Suprapubic skin (tissue), 4 donors: ENCODE results near the gene IQCE. TPM values are rescaled to one million over a fixed set of nuclear protein-coding genes. Genes with fewer than 3 reads are reported as not detected.

Experiments used
- DNase-seq, 2 donors: peaks; one replicate each; pipeline ENCODE4 v3.0.0-alpha.2; 2019; ENCODE audit warnings: low spot score in 2 of 2
- H3K27ac ChIP-seq: fragments of 200-600 bp; sonication (generic); one replicate; pipeline ENCODE4 v1.5.1; 2019
- H3K27me3 ChIP-seq: fragments of 200-600 bp; sonication (generic); one replicate; pipeline ENCODE4 v1.5.1; 2019
- H3K36me3 ChIP-seq: fragments of 200-600 bp; sonication (generic); one replicate; pipeline ENCODE4 v1.5.1; 2019
- H3K4me1 ChIP-seq: fragments of 200-600 bp; sonication (generic); one replicate; pipeline ENCODE4 v1.5.1; 2019
- H3K4me3 ChIP-seq: fragments of 200-600 bp; sonication (generic); one replicate; pipeline ENCODE4 v1.5.1; 2019; ENCODE audit warnings: mild to moderate bottlenecking
- H3K9me3 ChIP-seq: fragments of 200-600 bp; sonication (generic); one replicate; pipeline ENCODE4 v1.5.1; 2019
- EP300 ChIP-seq: sonication (generic); formaldehyde crosslinking; IDR thresholded peaks from one replicate; pipeline ENCODE4 v1.6.1; 2017; ENCODE audit warnings: antibody characterized with exemption
- POLR2A ChIP-seq, 2 donors: fragments of 450-650 bp; IDR thresholded peaks; one replicate each; pipeline ENCODE4 v1.6.1; 2017; ENCODE audit warnings: antibody characterized with exemption in 2 of 2, mild to moderate bottlenecking in 2 of 2, moderate library complexity in 2 of 2
- POLR2AphosphoS5 ChIP-seq, 3 donors: sonication (generic); formaldehyde crosslinking; IDR thresholded peaks; one replicate each; pipeline ENCODE4 v1.6.1; 2017; ENCODE audit warnings: antibody characterized with exemption in 3 of 3
- WGBS: methylation state at CpG from one replicate; pipeline ENCODE4 v1.1.5; 2018; 5-methylcytosine and 5-hydroxymethylcytosine counted together
- total RNA-seq, 4 donors: library from RNA; depleted of rRNA; stranded (reverse); fragments of >200 nt; gene quantifications; one replicate each; pipeline ENCODE4 v1.1.0, GENCODE V29; 2016
- TF ChIP-seq, protein P1 (sequence below), 2 donors: fragments of 200-600 bp in 1 of 2; fragments of 450-650 bp in 1 of 2; sonication (generic) in 1 of 2; IDR thresholded peaks; one replicate each; pipeline ENCODE4 v1.5.1; 2016 to 2019; ENCODE audit warnings: antibody characterized with exemption in 2 of 2, mild to moderate bottlenecking in 1 of 2, moderate library complexity in 1 of 2

IQCE gene
- total RNA-seq, 4 donors from 2014 or later = 10.1 to 18.8 (median 15.7) TPM

DNA sequence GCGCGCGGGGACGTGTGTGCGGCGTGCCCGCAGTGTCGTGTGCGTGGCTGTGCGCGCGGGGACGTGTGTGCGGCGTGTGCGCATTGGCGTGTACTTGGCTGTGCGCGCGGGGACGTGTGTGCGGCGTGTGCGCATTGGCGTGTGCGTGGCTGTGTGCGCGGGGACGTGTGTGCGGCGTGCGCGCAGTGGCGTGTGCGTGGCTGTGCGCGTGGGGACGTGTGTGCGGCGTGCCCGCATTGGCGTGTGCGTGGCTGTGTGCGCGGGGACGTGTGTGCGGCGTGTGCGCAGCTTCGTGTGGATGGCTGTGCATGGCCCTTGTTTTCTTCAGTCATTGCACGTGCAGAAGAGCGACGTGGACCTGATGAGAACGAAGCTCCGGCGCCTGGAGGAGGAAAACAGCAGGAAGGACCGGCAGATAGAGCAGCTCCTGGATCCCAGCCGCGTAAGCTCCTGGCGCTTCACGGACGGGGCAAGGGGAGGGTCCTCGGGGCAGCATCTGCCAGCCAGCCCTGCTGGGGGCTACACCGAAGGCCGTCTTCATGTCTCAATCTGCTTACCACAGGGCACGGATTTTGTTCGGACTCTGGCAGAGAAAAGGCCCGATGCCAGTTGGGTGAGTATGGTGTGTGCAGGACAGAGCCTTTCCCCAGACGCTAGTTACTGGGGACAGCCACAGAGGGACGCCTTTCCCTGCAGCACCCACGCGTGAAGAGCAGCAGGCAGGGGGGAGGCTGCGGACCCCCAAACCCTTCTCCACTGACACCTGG, 19.3 kb downstream of the IQCE start:
- H3K36me3 ChIP-seq = peaks cover 35% of the 10 kb centered on the region
- no peak for DNase-seq
- 92% methylated on average over 70 of the region's 73 CpGs for WGBS

DNA sequence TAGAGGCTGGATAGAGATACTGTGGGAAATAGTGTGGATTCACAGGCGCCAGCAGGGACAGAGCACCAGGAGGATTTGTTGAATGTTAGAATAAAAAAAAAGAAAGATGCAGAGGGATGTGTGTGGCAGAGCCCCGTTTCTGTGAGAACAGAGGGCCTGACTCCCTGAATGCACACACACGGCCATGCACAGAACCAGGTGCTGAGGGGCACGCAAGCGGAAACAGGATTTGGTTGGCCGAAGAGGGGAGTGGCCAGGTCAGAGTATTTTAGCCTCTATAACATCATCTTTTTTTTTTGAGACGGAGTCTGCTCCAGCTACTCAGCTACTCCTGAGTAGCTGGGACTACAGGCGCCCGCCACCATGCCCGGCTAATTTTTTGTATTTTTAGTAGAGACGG, 21.9 kb downstream of the IQCE start:
- Histone ChIP-seq H3K4me1 (no peaks in the 10 kb centered on the region), H3K27ac (no peak overlapping the region), H3K27me3 (no peaks in the 10 kb centered on the region), H3K36me3 (peaks cover 29% of the 10 kb centered on the region), H3K4me3 (no peak overlapping the region), H3K9me3 (no peaks in the 10 kb centered on the region)
- no peak for DNase-seq
- WGBS = 93% methylated on average over 11 of the region's 11 CpGs
- TF ChIP-seq, protein P1, sequence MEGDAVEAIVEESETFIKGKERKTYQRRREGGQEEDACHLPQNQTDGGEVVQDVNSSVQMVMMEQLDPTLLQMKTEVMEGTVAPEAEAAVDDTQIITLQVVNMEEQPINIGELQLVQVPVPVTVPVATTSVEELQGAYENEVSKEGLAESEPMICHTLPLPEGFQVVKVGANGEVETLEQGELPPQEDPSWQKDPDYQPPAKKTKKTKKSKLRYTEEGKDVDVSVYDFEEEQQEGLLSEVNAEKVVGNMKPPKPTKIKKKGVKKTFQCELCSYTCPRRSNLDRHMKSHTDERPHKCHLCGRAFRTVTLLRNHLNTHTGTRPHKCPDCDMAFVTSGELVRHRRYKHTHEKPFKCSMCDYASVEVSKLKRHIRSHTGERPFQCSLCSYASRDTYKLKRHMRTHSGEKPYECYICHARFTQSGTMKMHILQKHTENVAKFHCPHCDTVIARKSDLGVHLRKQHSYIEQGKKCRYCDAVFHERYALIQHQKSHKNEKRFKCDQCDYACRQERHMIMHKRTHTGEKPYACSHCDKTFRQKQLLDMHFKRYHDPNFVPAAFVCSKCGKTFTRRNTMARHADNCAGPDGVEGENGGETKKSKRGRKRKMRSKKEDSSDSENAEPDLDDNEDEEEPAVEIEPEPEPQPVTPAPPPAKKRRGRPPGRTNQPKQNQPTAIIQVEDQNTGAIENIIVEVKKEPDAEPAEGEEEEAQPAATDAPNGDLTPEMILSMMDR (IDR thresholded peaks at IDR 0.05) = no peak
- TF ChIP-seq POLR2A (IDR thresholded peaks at IDR 0.05) (no peak), EP300 (no peak), POLR2AphosphoS5 (IDR thresholded peaks at IDR 0.05) (no peak)

More for the DNA sequence above, 19.3 kb downstream of the IQCE start:
- Histone ChIP-seq H3K27me3 (no peaks in the 10 kb centered on the region), H3K27ac (no peak overlapping the region), H3K4me3 (no peak overlapping the region), H3K9me3 (no peaks in the 10 kb centered on the region), H3K4me1 (no peaks in the 10 kb centered on the region)
- TF ChIP-seq POLR2AphosphoS5 (IDR thresholded peaks at IDR 0.05) (no peak), POLR2A (IDR thresholded peaks at IDR 0.05) (no peak), EP300 (no peak)
- TF ChIP-seq, protein P1 (IDR thresholded peaks at IDR 0.05) = no peak

DNA sequence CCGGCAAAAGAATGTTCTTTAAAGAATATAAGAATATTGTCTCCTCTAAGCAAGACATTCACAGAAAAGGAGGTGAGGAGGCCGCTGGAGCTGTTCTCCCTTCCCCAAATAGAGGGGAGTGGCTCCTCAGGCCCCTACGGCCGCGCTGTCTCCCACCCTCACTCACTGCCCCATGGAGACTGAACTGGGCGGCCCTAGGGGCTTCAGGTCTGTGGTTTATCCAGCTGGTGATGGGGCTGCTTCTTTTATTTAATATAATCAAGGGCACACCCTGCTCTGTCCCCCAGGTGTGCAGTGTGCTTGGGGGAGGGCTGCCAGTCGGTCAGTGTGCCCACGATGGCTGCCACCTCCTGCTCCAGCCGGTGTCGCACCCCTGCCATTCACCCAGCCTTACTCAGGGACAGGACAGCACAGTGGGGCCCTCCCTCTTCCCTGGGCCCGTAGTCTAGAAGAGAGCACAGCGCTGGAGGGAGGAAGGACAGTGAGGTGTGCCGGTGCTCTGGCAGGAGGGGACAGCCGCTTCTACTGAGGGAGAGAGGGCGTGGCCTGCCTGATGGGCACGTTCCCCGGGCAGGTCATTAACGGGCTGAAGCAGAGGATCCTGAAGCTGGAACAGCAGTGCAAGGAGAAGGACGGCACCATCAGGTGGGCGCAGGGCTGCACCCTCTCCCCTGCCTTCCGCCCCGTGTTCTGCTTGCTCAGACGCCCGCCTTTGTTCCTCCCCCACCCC, 23.4 kb downstream of the IQCE start:
- H3K4me1 ChIP-seq = no peaks in the 10 kb centered on the region
- no peaks in the 10 kb centered on the region for H3K27me3 ChIP-seq
- TF ChIP-seq, protein P1 (IDR thresholded peaks at IDR 0.05) = no peak
- TF ChIP-seq EP300 = no peak
- no peak for TF ChIP-seq POLR2A (IDR thresholded peaks at IDR 0.05)
- TF ChIP-seq POLR2AphosphoS5 (IDR thresholded peaks at IDR 0.05) = no peak
- 92% methylated on average over 21 of the region's 24 CpGs for WGBS
- no peak for DNase-seq
- no peaks in the 10 kb centered on the region for H3K9me3 ChIP-seq
- H3K27ac ChIP-seq = no peak overlapping the region
- peaks cover 37% of the 10 kb centered on the region for H3K36me3 ChIP-seq
- no peak overlapping the region for H3K4me3 ChIP-seq

DNA sequence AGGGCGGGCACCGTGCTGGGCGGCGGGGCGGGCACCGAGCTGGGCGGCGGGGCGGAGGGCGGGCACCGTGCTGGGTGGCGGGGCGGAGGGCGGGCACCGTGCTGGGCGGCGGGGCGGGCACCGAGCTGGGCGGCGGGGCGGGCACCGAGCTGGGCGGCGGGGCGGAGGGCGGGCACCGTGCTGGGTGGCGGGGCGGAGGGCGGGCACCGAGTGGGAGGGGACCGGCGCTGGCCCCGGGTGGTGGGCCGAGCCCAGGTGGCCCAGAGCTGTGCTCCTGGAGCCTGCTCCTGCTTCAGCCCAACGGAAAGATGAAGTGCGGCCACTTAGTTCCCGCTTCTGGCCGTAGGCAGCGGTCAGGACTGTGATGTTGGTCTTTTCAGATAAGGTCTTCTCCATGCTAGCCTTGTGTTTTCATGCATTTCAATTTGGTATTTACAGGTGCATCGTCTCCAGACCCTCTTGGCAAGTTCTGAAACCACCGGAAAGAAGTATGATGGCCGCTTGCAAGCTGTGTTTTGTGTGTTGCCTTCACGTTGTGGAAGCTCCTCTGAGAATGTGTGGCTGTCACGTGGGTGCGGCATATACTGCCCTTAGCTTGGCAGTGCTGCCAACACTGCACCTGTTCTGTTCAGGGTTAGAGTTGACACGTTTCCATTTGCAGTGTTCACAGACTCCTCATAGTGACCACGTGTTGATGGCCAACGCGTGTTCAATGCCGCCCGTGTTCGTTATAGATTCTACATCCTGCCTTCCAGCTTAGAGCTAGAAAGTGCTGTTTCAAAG, 25.2 kb downstream of the IQCE start:
- no peaks in the 10 kb centered on the region for H3K9me3 ChIP-seq
- H3K36me3 ChIP-seq = peaks cover 39% of the 10 kb centered on the region
- H3K4me1 ChIP-seq = no peaks in the 10 kb centered on the region
- H3K27ac ChIP-seq = no peak overlapping the region
- 92% methylated on average over 18 of the region's 54 CpGs for WGBS
- TF ChIP-seq POLR2A (IDR thresholded peaks at IDR 0.05) (no peak), POLR2AphosphoS5 (IDR thresholded peaks at IDR 0.05) (no peak), EP300 (no peak)
- TF ChIP-seq, protein P1 (IDR thresholded peaks at IDR 0.05) = no peak
- DNase-seq = no peak
- no peak overlapping the region for H3K4me3 ChIP-seq
- H3K27me3 ChIP-seq = no peaks in the 10 kb centered on the region
